CD4-positive, CD25-positive, alpha-beta regulatory T cell (primary cell): ENCODE data around the gene UBE2I. TPM values are rescaled to one million over a fixed set of nuclear protein-coding genes. Genes with fewer than 3 reads are reported as not detected.

Experiments
- ATAC-seq, 2 donors: fragments of 150-1000 bp; cut with Tn5 transposase; one replicate each; pipeline ENCODE4 v1.10.0; 2021; ENCODE audit warnings: low read depth in 2 of 2, moderate number of reproducible peaks in 2 of 2, moderate library complexity in 1 of 2
- DNase-seq, 3 donors: peaks; one replicate each; pipeline versions ENCODE4 v3.0.0 to v3.0.0-alpha.2; 2012 to 2022; ENCODE audit warnings: mixed read lengths in 1 of 3
- H3K27ac ChIP-seq: one replicate; pipeline ENCODE4 v1.7.0; 2013; ENCODE audit warnings: mild to moderate bottlenecking, low read length; ENCODE audit not compliant: insufficient read depth, poor library complexity, severe bottlenecking
- H3K27me3 ChIP-seq: one replicate; pipeline ENCODE4 v1.7.0; 2013; ENCODE audit warnings: low read length; ENCODE audit not compliant: control insufficient read depth, insufficient read depth
- H3K36me3 ChIP-seq: one replicate; pipeline ENCODE4 v1.7.0; 2013; ENCODE audit warnings: mild to moderate bottlenecking, low read length, moderate library complexity; ENCODE audit not compliant: control insufficient read depth, insufficient read depth
- H3K4me1 ChIP-seq: 2 replicates; pipeline ENCODE4 v1.7.0; 2013; ENCODE audit warnings: mild to moderate bottlenecking, low read length; ENCODE audit not compliant: insufficient read depth, control insufficient read depth, poor library complexity, severe bottlenecking
- H3K4me3 ChIP-seq: one replicate; pipeline ENCODE4 v1.7.0; 2013; ENCODE audit warnings: low read depth, mild to moderate bottlenecking, low read length, moderate library complexity
- H3K9me3 ChIP-seq, 2 experiments: 1 replicate in 1 of 2; 2 replicates in 1 of 2; pipeline ENCODE4 v1.7.0; 2013; ENCODE audit warnings: low read length in 2 of 2, mild to moderate bottlenecking in 1 of 2, moderate library complexity in 1 of 2; ENCODE audit not compliant: control insufficient read depth in 2 of 2
- H3K27ac Mint-ChIP-seq, 3 donors: one replicate each; pipeline ENCODE4 v1.8.0; 2020 to 2022; ENCODE audit warnings: mild to moderate bottlenecking in 3 of 3, mixed read lengths in 3 of 3, moderate library complexity in 2 of 3
- H3K27me3 Mint-ChIP-seq: one replicate; pipeline ENCODE4 v1.8.0; 2022; ENCODE audit warnings: mild to moderate bottlenecking, mixed read lengths
- H3K36me3 Mint-ChIP-seq: one replicate; pipeline ENCODE4 v1.8.0; 2020; ENCODE audit warnings: mixed read lengths
- H3K4me1 Mint-ChIP-seq, 4 donors: one replicate each; pipeline ENCODE4 v1.8.0; 2020 to 2022; ENCODE audit warnings: mixed read lengths in 4 of 4, mild to moderate bottlenecking in 1 of 4
- H3K4me3 Mint-ChIP-seq, 4 donors: one replicate each; pipeline ENCODE4 v1.8.0; 2020 to 2022; ENCODE audit warnings: mild to moderate bottlenecking in 4 of 4, mixed read lengths in 4 of 4, moderate library complexity in 3 of 4
- H3K9me3 Mint-ChIP-seq, 7 donors: one replicate each; pipeline ENCODE4 v1.8.0; 2020 to 2022; ENCODE audit warnings: mixed read lengths in 7 of 7, mild to moderate bottlenecking in 3 of 7, moderate library complexity in 2 of 7
- polyA plus RNA-seq, 4 donors: library from polyadenylated mRNA; unstranded; fragments of 300-500 nt; fragmentation: Illumina TruSeq; gene quantifications; one replicate each; pipeline ENCODE4 v1.2.3, GENCODE V29; 2021
- total RNA-seq: library from RNA; stranded (reverse); gene quantifications from one replicate; pipeline ENCODE4 v1.2.3, GENCODE V29; 2022

UBE2I gene
- total and polyA plus RNA-seq, 5 donors from 2014 or later, result 75.5 to 205 (median 95.6) TPM

- Histone ChIP-seq H3K9me3 (no peaks in the 10 kb centered on the region), H3K36me3 (peaks cover 2% of the 10 kb centered on the region), H3K27me3 (no peaks in the 10 kb centered on the region), H3K27ac (no peak overlapping the region), H3K4me1 (peaks cover 20% of the 10 kb centered on the region), H3K4me3 (no peak overlapping the region)
- Mint-ChIP-seq H3K27ac (peak overlapping the region; percentile 53 to 75 (median 60)), H3K4me1 (peaks cover 0 to 16% (median 3%) of the 10 kb centered on the region in 4 donors), H3K27me3 (no peaks in the 10 kb centered on the region), H3K4me3 (peak overlapping the region; percentile 63 to 80 (median 72)), H3K9me3 (no peaks in the 10 kb centered on the region), H3K36me3 (no peaks in the 10 kb centered on the region)
- ATAC-seq (no peak), DNase-seq (no peak)
Observed at GRCh38 chr16:1343428-1344242, 34.2 kb downstream of the UBE2I start.

GRCh38 chr16:1344499-1344898 lies 35.1 kb downstream of the UBE2I start:
- H3K4me3 Mint-ChIP-seq, result peak overlapping the region in 1 of 4 donors; percentile 58
- no peak for ATAC-seq

GRCh38 chr16:1345087-1345486 lies 35.7 kb downstream of the UBE2I start:
- H3K9me3 Mint-ChIP-seq, result no peaks in the 10 kb centered on the region
- H3K27me3 Mint-ChIP-seq, result no peaks in the 10 kb centered on the region
- peaks cover 20% of the 10 kb centered on the region for H3K4me1 ChIP-seq
- ATAC-seq (no peak), DNase-seq (no peak)
- no peak overlapping the region for H3K4me3 ChIP-seq
- peak overlapping the region in 1 of 4 donors; percentile 58 for H3K4me3 Mint-ChIP-seq
- no peaks in the 10 kb centered on the region for H3K27me3 ChIP-seq
- no peaks in the 10 kb centered on the region for H3K36me3 Mint-ChIP-seq
- no peak overlapping the region for H3K27ac Mint-ChIP-seq
- peaks cover 0 to 20% (median 3%) of the 10 kb centered on the region in 4 donors for H3K4me1 Mint-ChIP-seq
- no peak overlapping the region for H3K27ac ChIP-seq
- H3K9me3 ChIP-seq, result no peaks in the 10 kb centered on the region
- peaks cover 14% of the 10 kb centered on the region for H3K36me3 ChIP-seq

More at GRCh38 chr16:1344499-1344898, 35.1 kb downstream of the UBE2I start:
- Mint-ChIP-seq H3K27ac (no peak overlapping the region), H3K27me3 (no peaks in the 10 kb centered on the region), H3K9me3 (no peaks in the 10 kb centered on the region), H3K4me1 (peaks cover 0 to 18% (median 3%) of the 10 kb centered on the region in 4 donors), H3K36me3 (no peaks in the 10 kb centered on the region)
- H3K27ac ChIP-seq, result no peak overlapping the region
- no peaks in the 10 kb centered on the region for H3K9me3 ChIP-seq
- no peak overlapping the region for H3K4me3 ChIP-seq
- DNase-seq, result no peak
- peaks cover 9% of the 10 kb centered on the region for H3K36me3 ChIP-seq
- H3K4me1 ChIP-seq, result peaks cover 20% of the 10 kb centered on the region
- H3K27me3 ChIP-seq, result no peaks in the 10 kb centered on the region

- ATAC-seq (no peak), DNase-seq (no peak)
- Histone ChIP-seq H3K4me1 (peaks cover 27% of the 10 kb centered on the region), H3K27me3 (no peaks in the 10 kb centered on the region), H3K4me3 (no peak overlapping the region), H3K27ac (no peak overlapping the region), H3K36me3 (peaks cover 15% of the 10 kb centered on the region), H3K9me3 (no peaks in the 10 kb centered on the region)
- Mint-ChIP-seq H3K4me3 (no peak overlapping the region), H3K9me3 (no peaks in the 10 kb centered on the region), H3K4me1 (peaks cover 0 to 26% (median 3%) of the 10 kb centered on the region in 4 donors), H3K27me3 (no peaks in the 10 kb centered on the region), H3K36me3 (no peaks in the 10 kb centered on the region), H3K27ac (no peak overlapping the region)
Observed at GRCh38 chr16:1345651-1346421, 36.4 kb downstream of the UBE2I start.

- no peak for DNase-seq
- no peak overlapping the region for H3K4me3 Mint-ChIP-seq
- peaks cover 0 to 29% (median 3%) of the 10 kb centered on the region in 4 donors for H3K4me1 Mint-ChIP-seq
- Histone ChIP-seq H3K4me3 (no peak overlapping the region), H3K9me3 (no peaks in the 10 kb centered on the region), H3K36me3 (peaks cover 15% of the 10 kb centered on the region), H3K27me3 (no peaks in the 10 kb centered on the region), H3K4me1 (peaks cover 32% of the 10 kb centered on the region), H3K27ac (no peak overlapping the region)
- no peaks in the 10 kb centered on the region for H3K27me3 Mint-ChIP-seq
- H3K9me3 Mint-ChIP-seq, result no peaks in the 10 kb centered on the region
- no peaks in the 10 kb centered on the region for H3K36me3 Mint-ChIP-seq
- no peak for ATAC-seq
- H3K27ac Mint-ChIP-seq, result no peak overlapping the region
Observed at GRCh38 chr16:1346422-1347285, 37.2 kb downstream of the UBE2I start.

GRCh38 chr16:1347286-1347855 lies 37.9 kb downstream of the UBE2I start:
- Mint-ChIP-seq H3K4me3 (no peak overlapping the region), H3K36me3 (no peaks in the 10 kb centered on the region), H3K9me3 (peaks cover 0 to 3% (median 0%) of the 10 kb centered on the region in 7 donors), H3K27me3 (peaks cover 2% of the 10 kb centered on the region), H3K4me1 (peaks cover 0 to 29% (median 4%) of the 10 kb centered on the region in 4 donors), H3K27ac (no peak overlapping the region)
- H3K27ac ChIP-seq, result no peak overlapping the region
- H3K36me3 ChIP-seq, result peaks cover 15% of the 10 kb centered on the region
- DNase-seq (no peak), ATAC-seq (no peak)
- H3K9me3 ChIP-seq, result no peaks in the 10 kb centered on the region
- H3K27me3 ChIP-seq, result no peaks in the 10 kb centered on the region
- no peak overlapping the region for H3K4me3 ChIP-seq
- peaks cover 30% of the 10 kb centered on the region for H3K4me1 ChIP-seq

- no peak overlapping the region for H3K27ac Mint-ChIP-seq
- Histone ChIP-seq H3K27me3 (no peaks in the 10 kb centered on the region), H3K9me3 (no peaks in the 10 kb centered on the region), H3K4me1 (peaks cover 29% of the 10 kb centered on the region), H3K4me3 (no peak overlapping the region), H3K27ac (no peak overlapping the region), H3K36me3 (peaks cover 15% of the 10 kb centered on the region)
- H3K4me3 Mint-ChIP-seq, result no peak overlapping the region
- ATAC-seq (no peak), DNase-seq (no peak)
- H3K36me3 Mint-ChIP-seq, result no peaks in the 10 kb centered on the region
- peaks cover 5% of the 10 kb centered on the region for H3K27me3 Mint-ChIP-seq
- H3K9me3 Mint-ChIP-seq, result peaks cover 0 to 3% (median 0%) of the 10 kb centered on the region in 7 donors
- peaks cover 0 to 28% (median 7%) of the 10 kb centered on the region in 4 donors for H3K4me1 Mint-ChIP-seq
Observed at GRCh38 chr16:1347962-1348361, 38.5 kb downstream of the UBE2I start.
